ENCODE results near the gene FBXW8.

Gene FBXW8

DNA sequence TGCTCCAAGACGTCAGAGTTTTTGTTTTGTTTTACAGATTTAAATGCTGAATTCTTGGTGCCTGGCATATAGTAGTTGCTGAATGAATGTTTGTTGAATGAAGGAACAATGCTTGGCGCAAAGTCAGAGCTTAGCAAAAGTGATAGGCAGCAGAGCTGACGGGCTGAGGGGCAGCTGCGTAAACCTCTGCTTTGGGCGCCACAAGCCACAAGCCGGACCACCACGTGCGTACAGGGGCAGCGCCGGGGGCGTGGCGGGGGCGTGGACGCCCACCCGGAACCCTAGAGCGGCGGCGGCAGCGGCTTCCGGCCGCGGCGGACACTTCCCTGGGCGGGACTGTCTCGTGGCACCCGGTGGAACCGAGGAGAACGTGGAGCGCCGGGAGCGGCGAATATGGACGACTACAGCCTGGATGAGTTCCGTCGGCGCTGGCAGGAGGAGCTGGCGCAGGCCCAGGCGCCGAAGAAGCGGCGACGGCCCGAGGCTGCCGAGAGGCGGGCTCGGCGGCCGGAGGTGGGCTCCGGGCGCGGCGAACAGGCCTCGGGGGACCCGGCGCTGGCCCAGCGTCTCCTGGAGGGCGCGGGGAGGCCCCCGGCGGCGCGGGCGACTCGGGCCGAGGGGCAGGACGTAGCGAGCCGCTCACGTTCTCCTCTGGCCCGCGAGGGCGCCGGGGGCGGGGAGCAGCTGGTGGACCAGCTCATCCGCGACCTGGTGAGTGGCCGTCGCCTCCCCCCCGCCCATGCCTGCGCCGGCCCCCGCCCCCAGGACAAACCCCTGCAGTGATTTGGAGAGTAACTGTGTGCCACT lies at the start of gene FBXW8:
Gene FBXW8, plus strand, starts transcription at position 306 of the 807 bp plus-strand sequence. Its CDS starts 88 bp downstream, at position 394.
- peak; percentile 24 to 57 for DNase-seq

DNA sequence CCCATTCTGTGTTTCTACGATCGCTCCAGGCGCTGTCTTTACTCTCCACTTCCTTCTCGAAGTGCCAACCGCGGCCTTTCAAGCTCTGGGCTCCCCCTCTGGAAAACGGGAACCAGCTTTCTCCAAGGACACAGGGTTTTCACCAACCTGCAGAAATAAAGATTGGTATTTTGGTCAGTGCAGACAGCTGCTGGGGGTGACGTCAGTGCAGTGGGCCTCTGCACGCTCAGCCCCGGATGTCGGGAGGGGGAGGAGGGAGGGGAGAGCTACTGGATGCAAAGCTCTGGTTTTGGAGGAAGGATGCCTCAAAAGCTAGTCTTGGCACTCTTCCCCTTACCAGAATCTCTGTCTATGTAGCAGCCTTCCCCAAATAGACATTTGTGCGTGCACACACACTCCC lies 49.4 kb upstream of the FBXW8 start:
- DNase-seq: peak; percentile 43 to 74

GRCh38 chr12:116862167-116862566 lies 48.6 kb upstream of the FBXW8 start:
- DNase-seq: no peak

- DNase-seq: peak; percentile 63 to 91
Observed at GRCh38 chr12:116863275-116863767, 47.4 kb upstream of the FBXW8 start.

- DNase-seq: no peak
Observed at GRCh38 chr12:116864371-116865160, 46.2 kb upstream of the FBXW8 start.

DNA sequence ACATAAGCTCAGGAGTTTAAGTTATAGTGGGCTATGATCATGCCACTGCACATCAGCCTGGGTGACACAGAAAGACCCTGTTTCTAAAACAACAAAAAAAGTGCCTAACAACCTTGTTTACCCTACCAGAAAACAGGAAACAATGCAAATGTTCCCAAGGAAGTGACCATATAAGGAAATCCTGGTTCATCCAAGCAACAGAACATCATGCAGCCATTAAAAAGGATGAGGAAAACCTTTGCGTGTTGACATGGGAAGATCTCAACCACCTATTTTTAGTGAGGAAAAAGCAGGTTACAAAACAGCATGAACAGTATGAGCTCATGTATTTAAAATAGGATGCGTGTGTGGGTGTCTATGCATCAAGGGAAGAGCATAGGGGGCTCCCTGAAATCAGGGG lies 43.2 kb upstream of the FBXW8 start:
- no peak for DNase-seq

- DNase-seq: no peak
Observed at GRCh38 chr12:116870306-116870705, 40.4 kb upstream of the FBXW8 start.

DNA sequence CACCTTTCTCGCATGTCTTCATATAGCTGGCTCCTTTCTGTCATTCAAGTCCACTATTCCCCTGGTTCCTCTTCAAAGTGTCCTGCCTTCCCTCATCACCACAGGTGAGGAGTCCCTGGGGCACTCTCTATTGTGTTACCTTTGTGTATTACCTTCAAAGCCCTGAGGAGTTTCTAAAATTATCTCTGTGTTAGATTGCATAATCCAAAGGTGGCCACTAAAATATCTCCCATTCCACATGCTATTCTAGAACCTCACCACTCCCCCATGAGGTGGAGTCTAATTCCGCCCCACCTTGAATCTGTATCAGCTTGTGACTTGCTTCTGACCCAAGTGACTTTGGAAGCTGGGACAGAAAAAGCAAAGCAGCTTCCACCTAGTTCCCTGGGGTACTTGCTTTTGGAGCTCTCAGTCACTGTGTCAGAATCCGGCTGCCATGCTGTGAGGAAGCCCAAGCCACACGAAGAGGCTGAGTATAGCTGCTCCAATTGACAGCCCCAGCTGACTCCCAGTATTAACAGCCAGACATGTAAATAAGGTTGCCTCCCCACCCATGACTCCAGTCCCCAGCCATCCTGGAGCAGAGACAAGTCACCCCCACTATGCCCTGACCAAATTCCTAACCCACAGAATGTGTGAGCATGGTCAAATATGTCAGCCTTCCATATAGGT lies 36.3 kb upstream of the FBXW8 start:
- DNase-seq: no peak

GRCh38 chr12:116876151-116876869 lies 34.4 kb upstream of the FBXW8 start:
- no peak for DNase-seq

DNA sequence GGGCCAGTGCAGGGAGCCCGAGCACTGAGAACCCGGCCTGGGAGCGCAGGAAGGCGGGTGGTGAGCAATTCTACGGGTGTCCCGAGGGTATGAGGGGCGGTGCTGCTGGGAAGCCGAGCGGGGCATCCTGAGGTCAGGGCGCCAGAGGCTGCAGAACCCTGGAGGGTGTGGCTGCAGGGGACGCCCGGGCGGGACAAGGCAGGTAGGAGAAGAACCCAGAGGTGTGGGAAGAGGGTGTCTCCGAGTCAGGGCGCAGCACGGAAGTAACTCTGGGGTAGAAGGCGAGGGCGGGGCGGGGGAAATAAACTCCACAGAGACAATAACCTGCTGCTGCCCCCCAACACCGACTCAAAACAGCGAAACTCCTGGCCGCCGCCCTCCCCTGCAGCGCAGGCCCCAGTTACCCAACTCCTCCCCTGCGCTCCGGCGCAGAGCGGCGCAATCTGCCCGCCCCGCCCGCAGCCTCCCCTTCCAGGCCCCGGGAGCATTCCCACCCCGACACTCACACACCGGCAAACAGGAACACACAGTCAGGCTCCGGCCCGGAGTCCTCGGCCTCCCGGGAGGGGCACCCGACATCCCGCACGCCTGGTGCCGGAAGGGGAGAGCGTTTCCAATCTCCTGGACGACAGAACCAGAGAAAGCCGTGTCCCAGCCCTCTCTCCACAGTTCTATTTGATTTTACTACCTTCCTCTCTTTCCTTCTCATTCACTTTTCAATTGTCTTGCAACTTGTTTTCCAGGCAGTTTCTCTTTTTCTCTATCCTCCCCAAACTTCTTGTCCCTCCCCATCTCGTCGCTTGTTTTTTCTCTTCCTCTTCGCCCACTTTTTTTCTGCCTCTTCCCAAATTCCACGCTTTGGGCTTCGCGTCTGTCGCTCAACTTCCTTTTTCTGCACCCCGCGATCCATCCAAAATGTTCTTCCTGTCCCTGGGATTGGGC lies 31.9 kb upstream of the FBXW8 start:
- no peak for DNase-seq

- DNase-seq: no peak
Observed at GRCh38 chr12:116879509-116880212, 31.1 kb upstream of the FBXW8 start.

- no peak for DNase-seq
Observed at GRCh38 chr12:116880213-116880816, 30.4 kb upstream of the FBXW8 start.

GRCh38 chr12:116880817-116881324 lies 29.9 kb upstream of the FBXW8 start:
- no peak for DNase-seq

DNA sequence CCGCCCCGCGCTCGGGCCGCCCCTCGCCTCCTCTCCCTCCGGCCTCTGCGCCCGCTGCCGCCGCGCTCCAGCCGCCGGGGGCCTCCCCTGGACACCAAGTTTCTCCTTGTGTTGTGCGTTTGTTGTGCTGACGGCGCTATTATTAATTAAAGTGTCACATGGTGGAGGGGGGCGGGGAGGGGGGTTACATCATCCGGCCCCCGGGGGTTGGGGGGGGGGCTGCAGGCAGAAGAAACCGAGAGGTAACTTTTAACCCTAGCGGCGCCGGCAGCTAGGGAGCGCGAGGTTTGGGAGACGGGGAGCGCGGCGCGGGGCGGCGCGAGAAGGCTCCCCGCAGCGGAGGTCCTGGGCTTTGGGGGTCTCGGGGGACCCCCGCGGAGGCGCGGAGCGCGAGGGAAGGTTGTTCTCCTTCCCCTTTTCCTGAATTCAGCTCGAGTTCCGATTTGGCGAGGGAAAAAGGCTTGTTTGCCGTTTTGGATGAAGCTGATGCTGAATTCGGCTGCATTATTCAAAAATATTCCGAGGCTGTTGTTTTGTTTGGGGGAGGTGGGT lies 29.3 kb upstream of the FBXW8 start, which contains the start of gene HRK:
Gene HRK, minus strand, starts transcription at position 117 of the 552 bp plus-strand sequence. CDS start 134 bp downstream, outside the sequence.
- no peak for DNase-seq

DNA sequence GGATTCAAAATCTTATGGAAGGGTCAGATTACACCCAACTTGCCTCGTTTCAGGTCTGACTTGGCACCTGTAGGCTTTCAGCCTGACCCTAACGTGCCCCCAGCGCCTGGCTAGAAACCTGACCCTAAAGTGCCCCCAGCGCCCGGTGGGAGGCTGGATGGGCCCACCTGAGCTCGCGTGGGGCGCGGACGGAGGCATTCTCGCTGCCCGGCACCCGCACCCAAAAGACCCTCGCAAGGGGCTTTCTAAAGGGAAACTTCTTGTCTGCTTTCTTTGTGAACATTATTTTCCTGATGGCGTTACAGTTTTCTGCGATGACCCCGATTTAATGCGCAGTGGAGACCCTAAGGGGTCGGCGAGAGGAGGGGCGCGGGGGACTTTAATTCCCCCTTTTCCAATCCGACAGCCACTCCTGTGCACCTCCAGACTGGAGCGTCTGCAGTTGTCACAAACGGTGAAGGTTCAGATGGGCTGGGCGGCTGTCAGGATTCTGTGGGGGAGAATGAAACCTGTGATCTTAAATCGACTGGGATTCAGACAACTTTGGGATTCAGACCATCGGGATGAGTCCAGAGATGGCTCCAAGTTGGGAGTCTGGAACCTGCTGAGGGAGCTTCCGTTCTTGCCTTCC lies 28.8 kb upstream of the FBXW8 start:
- DNase-seq: no peak

GRCh38 chr12:116882742-116883141 lies 28.0 kb upstream of the FBXW8 start:
- no peak for DNase-seq

DNA sequence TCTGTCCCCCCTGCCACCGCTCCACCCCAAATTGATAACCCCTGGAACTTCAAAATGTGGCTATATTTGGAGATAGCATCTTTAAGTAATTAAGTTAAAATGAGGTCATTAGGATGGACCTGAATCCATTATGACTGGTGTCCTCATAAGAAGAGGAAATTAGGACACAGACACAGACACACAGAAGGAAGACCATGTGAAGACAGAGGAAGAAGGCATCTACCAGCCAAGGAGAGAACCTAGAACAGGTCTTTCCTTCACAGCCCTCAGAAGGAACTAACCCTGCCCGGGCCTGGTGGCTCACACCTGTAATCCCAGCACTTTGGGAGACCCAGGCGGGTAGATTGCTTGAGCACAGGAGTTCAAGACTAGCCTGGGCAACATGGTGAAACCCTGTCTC lies 25.9 kb upstream of the FBXW8 start:
- DNase-seq: no peak

DNA sequence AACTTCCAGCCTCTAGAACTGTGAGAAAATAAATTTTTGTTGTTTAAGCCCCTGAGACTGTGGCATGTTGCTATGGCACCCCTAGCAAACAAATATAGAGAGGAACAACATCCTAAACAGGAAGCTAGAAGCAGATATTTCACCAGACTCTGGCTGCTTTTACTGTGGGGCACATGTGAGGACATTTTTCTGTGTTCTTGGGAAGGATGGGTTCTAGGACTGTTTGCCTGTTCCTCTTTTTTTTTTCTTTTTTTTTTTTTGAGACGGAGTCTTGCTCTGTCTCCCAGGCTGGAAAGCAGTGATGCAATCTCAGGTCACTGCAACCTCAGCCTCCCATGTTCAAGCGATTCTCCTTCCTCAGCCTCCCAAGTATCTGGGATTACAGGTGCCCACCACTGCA lies 25.3 kb upstream of the FBXW8 start:
- peak; percentile 55 to 75 for DNase-seq

GRCh38 chr12:116887244-116887643 lies 23.5 kb upstream of the FBXW8 start:
- DNase-seq: no peak
